H9 (cell line): ENCODE results near the gene APOBR. TPM values are rescaled to one million over a fixed set of nuclear protein-coding genes. Genes with fewer than 3 reads are reported as not detected.

Experiments used
- DNase-seq: peaks from one replicate; pipeline ENCODE4 v3.0.0-alpha.2; 2017
- H2AFZ ChIP-seq: one replicate; pipeline ENCODE4 v1.6.1; 2013; ENCODE audit warnings: mild to moderate bottlenecking, low read length, control low read depth, moderate library complexity
- H2AK5ac ChIP-seq: 2 replicates; pipeline ENCODE4 v1.6.1; 2013; ENCODE audit warnings: low read length, control low read depth, mixed read lengths; ENCODE audit not compliant: insufficient read length
- H2BK120ac ChIP-seq: one replicate; pipeline ENCODE4 v1.6.1; 2013; ENCODE audit warnings: low read depth, mild to moderate bottlenecking, low read length, control low read depth, inconsistent platforms; ENCODE audit not compliant: poor library complexity, severe bottlenecking
- H2BK12ac ChIP-seq: 2 replicates; pipeline ENCODE4 v1.6.1; 2013; ENCODE audit warnings: low read length, control low read depth, mixed read lengths, low read depth; ENCODE audit not compliant: insufficient read length
- H2BK15ac ChIP-seq: 2 replicates; pipeline ENCODE4 v1.6.1; 2013; ENCODE audit warnings: low read depth, low read length, control low read depth
- H2BK20ac ChIP-seq: one replicate; pipeline ENCODE4 v1.6.1; 2013; ENCODE audit warnings: low read depth, mild to moderate bottlenecking, low read length, control low read depth, inconsistent platforms; ENCODE audit not compliant: poor library complexity, severe bottlenecking
- H2BK5ac ChIP-seq: 2 replicates; pipeline ENCODE4 v1.6.1; 2013; ENCODE audit warnings: low read length, control low read depth, mixed read lengths; ENCODE audit not compliant: insufficient read length
- H3K14ac ChIP-seq: 2 replicates; pipeline ENCODE4 v1.6.1; 2013; ENCODE audit warnings: low read length, control low read depth; ENCODE audit not compliant: insufficient read depth
- H3K18ac ChIP-seq: 2 replicates; pipeline ENCODE4 v1.6.1; 2013; ENCODE audit warnings: low read depth, mild to moderate bottlenecking, mixed read lengths, low read length, control low read depth; ENCODE audit not compliant: insufficient read length
- H3K23ac ChIP-seq: 2 replicates; pipeline ENCODE4 v1.6.1; 2013; ENCODE audit warnings: low read length, control low read depth, mixed read lengths, low read depth; ENCODE audit not compliant: insufficient read length
- H3K23me2 ChIP-seq: 2 replicates; pipeline ENCODE4 v1.6.1; 2013; ENCODE audit warnings: low read depth, mild to moderate bottlenecking, mixed read lengths, low read length, control low read depth; ENCODE audit not compliant: insufficient read length, poor library complexity, severe bottlenecking
- H3K27ac ChIP-seq: 2 replicates; pipeline ENCODE4 v1.5.1; 2013; ENCODE audit warnings: low read length, control low read depth, mixed read lengths, low read depth; ENCODE audit not compliant: insufficient read length
- H3K27me3 ChIP-seq: 2 replicates; pipeline ENCODE4 v1.6.1; 2013; ENCODE audit warnings: low read length, control low read depth, inconsistent platforms; ENCODE audit not compliant: insufficient read depth
- H3K4ac ChIP-seq: 2 replicates; pipeline ENCODE4 v1.6.1; 2013; ENCODE audit warnings: low read depth, mild to moderate bottlenecking, control low read depth, inconsistent platforms, low read length, moderate library complexity
- H3K4me1 ChIP-seq: 2 replicates; pipeline ENCODE4 v1.6.1; 2013; ENCODE audit warnings: low read length, control low read depth, inconsistent platforms; ENCODE audit not compliant: insufficient read depth
- H3K4me2 ChIP-seq: 2 replicates; pipeline ENCODE4 v1.6.1; 2013; ENCODE audit warnings: low read length, control low read depth, mixed read lengths; ENCODE audit not compliant: insufficient read length, insufficient read depth
- H3K56ac ChIP-seq: 2 replicates; pipeline ENCODE4 v1.6.1; 2013; ENCODE audit warnings: low read depth, mild to moderate bottlenecking, mixed read lengths, low read length, control low read depth; ENCODE audit not compliant: insufficient read length
- H3K79me1 ChIP-seq: 2 replicates; pipeline ENCODE4 v1.6.1; 2013; ENCODE audit warnings: low read depth, mild to moderate bottlenecking, moderate library complexity, low read length, control low read depth, inconsistent platforms; ENCODE audit not compliant: insufficient read depth, poor library complexity, severe bottlenecking
- H3K79me2 ChIP-seq: 2 replicates; pipeline ENCODE4 v1.6.1; 2013; ENCODE audit warnings: low read length, control low read depth, inconsistent platforms; ENCODE audit not compliant: insufficient read depth
- H3K9ac ChIP-seq: 2 replicates; pipeline ENCODE4 v1.6.1; 2013; ENCODE audit warnings: low read length, control low read depth, mixed read lengths; ENCODE audit not compliant: insufficient read length; ENCODE audit errors: extremely low read depth
- H3K9me3 ChIP-seq: one replicate; pipeline ENCODE4 v1.6.1; 2013; ENCODE audit warnings: low read depth, low read length, inconsistent platforms; ENCODE audit not compliant: control insufficient read depth
- H3T11ph ChIP-seq: one replicate; pipeline ENCODE4 v1.6.1; 2013; ENCODE audit warnings: mild to moderate bottlenecking, low read length, control low read depth, inconsistent platforms
- H4K20me1 ChIP-seq: one replicate; pipeline ENCODE4 v1.6.1; 2013; ENCODE audit not compliant: control insufficient read depth, insufficient read length, insufficient read depth
- H4K5ac ChIP-seq: 2 replicates; pipeline ENCODE4 v1.6.1; 2013; ENCODE audit warnings: low read depth, mild to moderate bottlenecking, mixed read lengths, low read length, control low read depth; ENCODE audit not compliant: insufficient read length
- H4K8ac ChIP-seq: replicated peaks from 2 replicates; pipeline ENCODE4 v1.6.1; 2013; ENCODE audit warnings: low read length, control low read depth, mixed read lengths, low read depth; ENCODE audit not compliant: insufficient read length
- H4K91ac ChIP-seq: 2 replicates; pipeline ENCODE4 v1.6.1; 2013; ENCODE audit warnings: low read depth, mild to moderate bottlenecking, moderate library complexity, mixed read lengths, low read length, control low read depth; ENCODE audit not compliant: insufficient read length
- H3K27ac Mint-ChIP-seq, 3 experiments: 2 replicates in 2 of 3; 3 replicates in 1 of 3; pipeline ENCODE4 v1.8.0; 2020 to 2021; ENCODE audit warnings: mixed read lengths in 3 of 3, mild to moderate bottlenecking in 1 of 3, moderate library complexity in 1 of 3
- H3K27me3 Mint-ChIP-seq: 2 replicates; pipeline ENCODE4 v1.8.0; 2021; ENCODE audit warnings: low read depth, mild to moderate bottlenecking, moderate library complexity, mixed read lengths
- H3K36me3 Mint-ChIP-seq, 3 experiments: 2 replicates in 2 of 3; 3 replicates in 1 of 3; pipeline ENCODE4 v1.8.0; 2020 to 2021; ENCODE audit warnings: low read depth in 3 of 3, mixed read lengths in 3 of 3; ENCODE audit not compliant: insufficient read depth in 1 of 3
- H3K4me1 Mint-ChIP-seq, 2 experiments: 2 replicates each; pipeline ENCODE4 v1.8.0; 2020; ENCODE audit warnings: mixed read lengths in 2 of 2
- H3K4me3 Mint-ChIP-seq, 2 experiments: 2 replicates in 1 of 2; 3 replicates in 1 of 2; pipeline ENCODE4 v1.8.0; 2020 to 2021; ENCODE audit warnings: mild to moderate bottlenecking in 2 of 2, mixed read lengths in 2 of 2, moderate library complexity in 1 of 2
- H3K9me3 Mint-ChIP-seq, 2 experiments: 2 replicates in 1 of 2; 3 replicates in 1 of 2; pipeline ENCODE4 v1.8.0; 2020; ENCODE audit warnings: mild to moderate bottlenecking in 2 of 2, mixed read lengths in 2 of 2, moderate library complexity in 1 of 2
- CTCF ChIP-seq: fragments of 200-600 bp; sonication (generic); conservative IDR thresholded peaks from 3 replicates; pipeline ENCODE4 v1.8.0; 2021; ENCODE audit warnings: antibody characterized with exemption, mild to moderate bottlenecking
- WGBS: extraction: QIAGEN DNeasy Blood & Tissue Kit; methylation state at CpG from one replicate; pipeline ENCODE4 v1.1.7; 2013; ENCODE audit warnings: missing lambda C conversion rate, low lambda C conversion rate, mixed read lengths; ENCODE audit not compliant: insufficient read length; ENCODE audit errors: extremely low coverage; 5-methylcytosine and 5-hydroxymethylcytosine counted together
- total RNA-seq: library from RNA; stranded (reverse); gene quantifications from 2 replicates; pipeline ENCODE4 v1.2.1, GENCODE V29; 2021

APOBR gene
- total RNA-seq, 1 experiment from 2014 or later = not detected

GRCh38 chr16:28477311-28477920, 17.0 kb upstream of the APOBR start:
- H4K91ac ChIP-seq = no peak overlapping the region
- no peak overlapping the region for H3K23ac ChIP-seq
- no peak overlapping the region for H4K5ac ChIP-seq
- no peaks in the 10 kb centered on the region for H3K27me3 ChIP-seq
- H3K14ac ChIP-seq = no peak overlapping the region
- no peaks in the 10 kb centered on the region for H3K9me3 ChIP-seq
- no peak overlapping the region for H2BK20ac ChIP-seq
- no peak overlapping the region for H3K4me2 ChIP-seq
- H3K9me3 Mint-ChIP-seq = no peaks in the 10 kb centered on the region
- H3K27ac ChIP-seq = no peak overlapping the region
- no peak overlapping the region for H2AK5ac ChIP-seq
- TF ChIP-seq CTCF = no peak
- no peak overlapping the region for H3K9ac ChIP-seq
- H3K79me2 ChIP-seq = no peaks in the 10 kb centered on the region
- no CpG with 5 or more reads among the region's 14 CpGs for WGBS
- peaks cover 2 to 17% (median 11%) of the 10 kb centered on the region in 3 experiments; a peak in 6 of 7 replicates for H3K36me3 Mint-ChIP-seq
- H3T11ph ChIP-seq = no peak overlapping the region
- no peaks in the 10 kb centered on the region for H3K4me1 Mint-ChIP-seq
- no peak overlapping the region for H3K4me3 Mint-ChIP-seq
- H3K79me1 ChIP-seq = no peaks in the 10 kb centered on the region
- no peaks in the 10 kb centered on the region for H3K27me3 Mint-ChIP-seq
- no peak overlapping the region for H2BK15ac ChIP-seq
- H3K4me1 ChIP-seq = no peaks in the 10 kb centered on the region
- H2BK5ac ChIP-seq = no peak overlapping the region
- no peak overlapping the region for H3K56ac ChIP-seq
- DNase-seq = no peak
- H3K27ac Mint-ChIP-seq = peak overlapping the region in 1 of 3 experiments; percentile 42; a peak in 1 of 7 replicates
- H3K4ac ChIP-seq = no peak overlapping the region
- no peak overlapping the region for H2BK12ac ChIP-seq
- H2BK120ac ChIP-seq = no peak overlapping the region
- H2AFZ ChIP-seq = no peak overlapping the region
- no peak overlapping the region for H4K8ac ChIP-seq
- no peaks in the 10 kb centered on the region for H3K23me2 ChIP-seq
- no peak overlapping the region for H3K18ac ChIP-seq
- no peaks in the 10 kb centered on the region for H4K20me1 ChIP-seq
